Neural cell (in vitro differentiated cells): ENCODE results near the gene TMEM92. TPM values are rescaled to one million over a fixed set of nuclear protein-coding genes. Genes with fewer than 3 reads are reported as not detected.
"Not testable (repeated sequence)": the region's sequence is repeated elsewhere in the genome, so short reads cannot be mapped to it uniquely, and the experiment has no call there.

Experiments
- H2AFZ ChIP-seq: fragments of 200-600, 300-800 bp; sonication (generic), shearing (Covaris generic); 2 replicates; pipeline ENCODE4 v1.6.0; 2014; ENCODE audit warnings: low read depth, mild to moderate bottlenecking, antibody characterized with exemption, low read length, moderate library complexity
- H3F3A ChIP-seq: fragments of 200-600 bp; shearing (Covaris generic); 2 replicates; pipeline ENCODE4 v1.6.1; 2016; ENCODE audit warnings: mild to moderate bottlenecking, moderate library complexity, mixed read lengths, antibody characterized with exemption, low read length; ENCODE audit not compliant: insufficient read depth, poor library complexity, severe bottlenecking
- H3K27ac ChIP-seq: fragments of 200-600, 300-800 bp; sonication (generic), shearing (Covaris generic); 2 replicates; pipeline ENCODE4 v1.5.1; 2014; ENCODE audit warnings: mild to moderate bottlenecking, low read length, moderate library complexity
- H3K27me3 ChIP-seq: fragments of 300-800, 200-600 bp; sonication (generic), shearing (Covaris generic); 2 replicates; pipeline ENCODE4 v1.6.0; 2014; ENCODE audit warnings: mild to moderate bottlenecking, low read depth, low read length, moderate library complexity; ENCODE audit not compliant: insufficient read depth
- H3K36me3 ChIP-seq: fragments of 300-800, 200-600 bp; sonication (generic), shearing (Covaris generic); 2 replicates; pipeline ENCODE4 v1.5.1; 2014; ENCODE audit warnings: mild to moderate bottlenecking, antibody characterized with exemption, low read length, moderate library complexity; ENCODE audit not compliant: insufficient read depth
- H3K4me2 ChIP-seq: fragments of 300-800, 200-600 bp; sonication (generic), shearing (Covaris generic); 2 replicates; pipeline ENCODE4 v1.6.0; 2014; ENCODE audit warnings: mild to moderate bottlenecking, low read length
- H3K4me3 ChIP-seq: fragments of 300-800, 200-600 bp; sonication (generic), shearing (Covaris generic); 2 replicates; pipeline ENCODE4 v1.5.1; 2014; ENCODE audit warnings: mild to moderate bottlenecking, low read length, moderate library complexity
- H3K79me2 ChIP-seq: fragments of 200-600 bp; shearing (Covaris generic); replicated peaks from 2 replicates; pipeline ENCODE4 v1.6.0; 2014; ENCODE audit warnings: mild to moderate bottlenecking, low read length, moderate library complexity; ENCODE audit not compliant: insufficient read depth
- H3K9ac ChIP-seq: fragments of 300-800, 200-600 bp; sonication (generic), shearing (Covaris generic); 2 replicates; pipeline ENCODE4 v1.6.1; 2016; ENCODE audit warnings: mild to moderate bottlenecking, low read length, mixed read lengths
- H3K9me2 ChIP-seq: fragments of 200-600 bp; shearing (Covaris generic); 2 replicates; pipeline ENCODE4 v1.6.1; 2016; ENCODE audit warnings: mild to moderate bottlenecking, low read length, mixed read lengths; ENCODE audit not compliant: insufficient read depth
- H3K9me3 ChIP-seq: fragments of 200-600, 300-800 bp; sonication (generic), shearing (Covaris generic); 2 replicates; pipeline ENCODE4 v1.6.1; 2016; ENCODE audit warnings: mild to moderate bottlenecking, mixed run types, low read length, moderate library complexity, mixed read lengths
- H4K20me1 ChIP-seq: fragments of 200-600 bp; shearing (Covaris generic); 2 replicates; pipeline ENCODE4 v1.6.1; 2016; ENCODE audit warnings: mild to moderate bottlenecking, mixed run types; ENCODE audit not compliant: insufficient read depth
- CTCF ChIP-seq: fragments of 450-650 bp; IDR thresholded peaks from 2 replicates; pipeline ENCODE4 v1.5.1; 2014; ENCODE audit warnings: antibody characterized with exemption, mild to moderate bottlenecking, moderate library complexity; ENCODE audit not compliant: poor library complexity, severe bottlenecking
- RAD21 ChIP-seq: fragments of 450-650 bp; conservative IDR thresholded peaks from 2 replicates; pipeline ENCODE4 v1.6.1; 2014; ENCODE audit warnings: antibody characterized with exemption, mild to moderate bottlenecking, moderate library complexity
- REST ChIP-seq: IDR thresholded peaks from 2 replicates; pipeline ENCODE4 v1.6.1; 2012; ENCODE audit warnings: borderline replicate concordance
- SMC3 ChIP-seq: fragments of 450-650 bp; conservative IDR thresholded peaks from 2 replicates; pipeline ENCODE4 v1.6.1; 2014; ENCODE audit warnings: antibody characterized with exemption, mild to moderate bottlenecking, moderate library complexity; ENCODE audit not compliant: poor library complexity
- polyA plus RNA-seq: library from polyadenylated mRNA; depleted of rRNA; stranded (reverse); fragments of >200 nt; gene quantifications from 2 replicates; pipeline ENCODE4 v1.2.3, GENCODE V29; 2014

The TMEM92 gene
- polyA plus RNA-seq, 1 donor from 2014 or later = not detected

GRCh38 chr17:50299776-50300175 lies 25.5 kb downstream of the TMEM92 start:
- no peaks in the 10 kb centered on the region for H3K79me2 ChIP-seq
- no peaks in the 10 kb centered on the region for H3K9me3 ChIP-seq
- H3F3A ChIP-seq = no peaks in the 10 kb centered on the region
- no peak for TF ChIP-seq REST
- no peak for TF ChIP-seq RAD21
- no peak for TF ChIP-seq SMC3
- no peak overlapping the region for H3K9ac ChIP-seq
- no peak overlapping the region for H3K27ac ChIP-seq
- no peaks in the 10 kb centered on the region for H3K27me3 ChIP-seq
- H3K4me2 ChIP-seq = no peak overlapping the region
- H4K20me1 ChIP-seq = no peaks in the 10 kb centered on the region
- H3K9me2 ChIP-seq = no peaks in the 10 kb centered on the region
- no peaks in the 10 kb centered on the region for H3K36me3 ChIP-seq
- H2AFZ ChIP-seq = no peak overlapping the region
- H3K4me3 ChIP-seq = no peak overlapping the region

- not testable (repeated sequence) for H3K4me3 ChIP-seq, H3K27ac ChIP-seq, H2AFZ ChIP-seq, H3K36me3 ChIP-seq, H4K20me1 ChIP-seq, H3K9ac ChIP-seq, H3K79me2 ChIP-seq, H3K27me3 ChIP-seq, H3K9me2 ChIP-seq, H3K9me3 ChIP-seq, H3F3A ChIP-seq, H3K4me2 ChIP-seq
These were observed 26.6 kb downstream of the TMEM92 start for GRCh38 chr17:50300824-50301223.

- H3K9me2 ChIP-seq = no peaks in the 10 kb centered on the region
- no peak overlapping the region for H3K27ac ChIP-seq
- no peaks in the 10 kb centered on the region for H3K36me3 ChIP-seq
- H3K4me2 ChIP-seq = no peak overlapping the region
- H3K4me3 ChIP-seq = no peak overlapping the region
- no peaks in the 10 kb centered on the region for H3K9me3 ChIP-seq
- no peaks in the 10 kb centered on the region for H3K27me3 ChIP-seq
- no peak overlapping the region for H3K9ac ChIP-seq
- H4K20me1 ChIP-seq = no peaks in the 10 kb centered on the region
- TF ChIP-seq SMC3 = no peak
- no peak for TF ChIP-seq REST
- TF ChIP-seq CTCF = no peak
- H3K79me2 ChIP-seq = no peaks in the 10 kb centered on the region
- H2AFZ ChIP-seq = no peak overlapping the region
- no peaks in the 10 kb centered on the region for H3F3A ChIP-seq
These were observed 27.8 kb downstream of the TMEM92 start for GRCh38 chr17:50301891-50302584.
